HG02938 (cell line): ENCODE measurements around the gene DUS4L.

Source experiments
- ATAC-seq: cut with Tn5 transposase; IDR thresholded peaks from one replicate; pipeline ENCODE4 v1.9.1; 2021; ENCODE audit warnings: mild to moderate bottlenecking, moderate library complexity; ENCODE audit not compliant: unreplicated experiment

Gene DUS4L

DNA sequence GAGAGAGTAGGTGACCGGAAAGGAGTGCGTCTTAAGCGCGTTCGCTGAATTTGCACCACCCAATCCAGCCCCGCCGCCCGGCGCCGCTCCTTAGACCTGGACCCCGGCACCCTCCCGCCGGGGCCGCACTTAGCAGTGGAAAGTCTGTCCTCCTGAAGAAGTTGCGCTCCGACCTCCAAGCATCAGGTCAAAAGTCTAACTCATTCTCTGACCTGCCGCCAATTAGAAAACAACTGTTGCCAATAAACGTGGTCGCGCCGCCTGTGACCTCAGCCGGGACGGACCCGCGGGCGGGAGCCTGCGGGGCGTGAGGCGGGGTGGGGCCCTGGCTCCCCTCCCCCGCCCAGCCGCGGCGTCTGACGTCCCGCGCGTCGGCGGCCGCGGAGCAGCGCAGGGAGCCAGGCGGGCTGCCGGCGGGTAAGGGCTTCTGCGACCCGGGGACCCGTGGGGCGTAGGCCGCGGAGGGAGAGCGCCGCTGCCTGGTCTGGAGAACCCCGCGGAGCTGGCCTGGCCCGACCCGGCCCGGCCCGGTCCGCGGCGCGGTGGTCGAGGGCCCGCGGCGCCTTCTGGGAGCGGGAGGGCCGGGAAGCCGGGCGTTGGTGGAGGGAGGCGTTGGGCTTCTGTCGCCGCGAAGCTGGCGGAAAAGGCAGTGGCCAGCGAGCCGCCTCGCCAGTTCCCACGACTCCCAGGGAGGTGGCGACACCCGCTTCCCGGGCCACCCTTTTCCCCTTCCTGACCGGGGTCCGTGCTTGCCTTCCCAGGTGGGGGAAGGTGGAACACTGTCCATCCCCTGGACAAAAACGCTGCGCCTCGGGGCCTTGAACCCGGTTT, 16.3 kb downstream of the DUS4L start, which contains the start of gene BCAP29:
Gene BCAP29, plus strand, starts transcription at position 362 of the 831 bp plus-strand sequence. CDS start 527 bp downstream, outside the sequence.
- ATAC-seq: peak; percentile 88

GRCh38 chr7:107580716-107581383, 17.1 kb downstream of the DUS4L start:
- ATAC-seq: no peak

DNA sequence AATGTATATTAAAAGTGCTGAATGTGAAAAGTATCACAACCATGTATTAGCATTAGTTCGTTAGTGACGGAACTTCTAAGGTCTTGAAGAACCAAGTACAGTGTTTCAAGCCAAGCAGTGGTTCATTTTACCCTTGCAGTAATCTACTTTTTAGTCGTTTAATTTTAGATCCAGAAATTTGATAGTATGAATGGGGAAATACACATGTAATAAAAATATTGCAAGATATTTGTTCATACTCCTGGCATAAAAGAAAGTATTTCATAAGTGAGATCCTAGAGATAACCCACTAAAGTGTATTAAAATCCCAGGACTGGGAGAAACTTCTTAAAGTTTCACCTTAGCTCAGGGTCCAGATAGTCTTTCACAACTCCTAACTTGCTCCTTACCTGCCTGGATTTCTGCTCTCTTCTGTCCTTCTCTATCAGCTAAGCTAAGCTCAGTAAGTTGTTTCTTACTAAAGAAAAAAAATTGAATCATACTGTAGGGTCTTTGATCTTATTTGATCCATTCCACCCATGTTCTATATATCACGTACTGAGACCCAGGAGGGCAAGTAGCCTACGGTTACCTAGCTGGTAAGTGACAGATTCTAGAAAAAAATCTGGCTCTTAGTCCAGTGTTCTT, 17.7 kb downstream of the DUS4L start:
- ATAC-seq: no peak

DNA sequence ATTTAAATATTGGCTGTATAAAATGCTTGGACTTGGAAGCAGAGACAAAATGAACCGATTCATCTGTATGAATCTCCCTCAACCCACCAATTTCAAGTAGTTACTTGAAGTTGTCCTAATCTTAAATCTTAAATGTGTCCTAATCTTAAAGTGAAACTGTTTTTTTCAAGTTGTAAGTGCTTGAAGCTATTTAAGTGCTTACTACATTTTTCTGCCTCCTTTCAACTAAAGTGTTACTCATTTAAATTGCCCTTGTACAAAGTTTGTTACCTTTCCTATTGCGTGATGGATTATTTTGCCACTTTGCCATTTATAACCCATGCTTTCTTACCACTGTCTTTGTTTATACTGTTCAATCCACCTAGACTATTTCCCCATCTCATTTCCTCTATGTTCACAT, 19.1 kb downstream of the DUS4L start:
- no peak for ATAC-seq

- no peak for ATAC-seq
These were observed 20.9 kb downstream of the DUS4L start for GRCh38 chr7:107584716-107585115.

GRCh38 chr7:107588529-107589130, 24.9 kb downstream of the DUS4L start:
- no peak for ATAC-seq

DNA sequence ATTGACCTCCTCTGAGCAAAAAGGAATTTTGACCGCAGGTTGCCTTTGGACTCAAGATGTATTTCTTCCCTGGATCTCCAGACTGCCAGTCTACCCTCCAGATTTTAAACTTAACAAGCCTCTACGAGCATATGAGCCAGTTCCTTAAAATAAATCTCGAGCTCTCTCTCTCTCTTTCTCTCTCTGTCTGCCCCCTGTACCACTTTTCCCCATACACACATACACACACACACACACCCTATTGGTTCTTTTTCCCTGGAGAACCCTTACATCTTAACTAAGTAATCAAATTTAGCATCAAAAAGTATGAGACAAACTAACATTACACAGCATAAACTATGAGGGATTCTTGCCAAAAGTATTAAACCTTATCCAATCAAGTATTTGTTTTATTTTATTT, 27.6 kb downstream of the DUS4L start:
- no peak for ATAC-seq

DNA sequence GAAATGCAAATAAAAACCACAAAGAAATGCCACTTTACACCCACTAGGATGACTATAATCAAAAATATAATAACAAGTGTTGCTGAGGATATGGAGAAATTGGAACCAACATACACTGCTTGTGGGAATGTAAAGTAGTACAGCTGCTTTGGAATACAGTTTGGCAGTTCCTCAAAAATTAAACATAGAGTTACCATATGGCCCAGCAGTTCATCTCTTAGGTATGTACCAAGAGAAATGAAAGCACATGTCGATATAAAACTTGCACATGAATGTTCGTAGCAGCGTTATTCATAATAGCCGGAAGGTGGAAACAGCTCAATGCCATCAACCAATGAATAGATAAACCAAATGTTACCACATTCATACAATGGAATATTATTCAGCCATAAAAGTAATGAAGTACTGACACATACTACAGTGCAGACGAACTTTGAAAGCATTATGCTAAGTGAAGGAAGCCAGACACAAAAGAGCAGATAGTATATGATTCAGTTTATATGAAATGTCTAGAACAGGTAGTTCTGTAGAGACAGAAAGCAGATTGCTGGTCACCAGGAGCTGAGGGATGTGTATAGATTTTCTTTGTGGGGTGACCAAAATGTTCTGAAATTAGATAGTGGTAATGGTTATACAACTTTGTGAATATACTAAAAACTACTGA, 28.7 kb downstream of the DUS4L start:
- ATAC-seq: no peak

- ATAC-seq: no peak
These were observed 29.2 kb downstream of the DUS4L start for GRCh38 chr7:107593025-107593410.

DNA sequence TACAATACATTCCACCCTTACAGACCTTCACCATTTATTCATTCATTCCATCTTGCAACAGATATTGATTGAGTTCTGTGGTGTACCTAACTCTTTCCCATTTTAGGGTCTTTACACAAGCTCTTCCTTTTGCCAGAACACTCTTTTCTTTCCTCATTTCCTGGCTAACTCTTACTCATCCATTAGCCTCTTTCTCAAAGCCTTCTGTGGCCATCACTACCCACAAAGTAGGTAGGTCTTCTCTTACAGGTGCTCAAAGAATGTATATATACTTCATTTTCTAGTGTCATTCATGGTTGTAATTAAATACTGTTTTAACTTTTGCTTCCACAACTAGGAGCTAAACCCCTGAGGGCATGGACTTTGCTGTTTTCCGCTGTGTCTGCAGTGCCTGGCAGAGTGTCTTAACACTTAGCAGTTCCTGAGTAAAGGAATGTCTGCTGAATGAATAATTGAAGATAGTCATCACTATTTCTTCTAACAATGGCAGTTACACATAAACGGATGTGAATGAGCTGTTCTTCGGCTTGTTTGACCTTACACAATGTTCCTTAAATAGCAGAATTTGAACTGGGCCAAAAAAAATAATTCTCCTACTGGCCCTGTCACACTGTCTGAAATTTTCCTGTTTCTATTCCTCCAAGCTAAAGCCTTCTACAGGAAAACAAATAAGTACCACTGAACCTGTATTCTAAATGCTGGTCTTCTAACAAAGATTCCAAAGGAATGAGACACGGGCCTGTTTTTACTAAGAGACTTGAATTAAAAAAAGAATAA, 31.4 kb downstream of the DUS4L start:
- ATAC-seq: no peak

- ATAC-seq: no peak
These were observed 33.3 kb downstream of the DUS4L start for GRCh38 chr7:107596881-107597581.

- ATAC-seq: no peak
These were observed 33.8 kb downstream of the DUS4L start for GRCh38 chr7:107597582-107597916.

DNA sequence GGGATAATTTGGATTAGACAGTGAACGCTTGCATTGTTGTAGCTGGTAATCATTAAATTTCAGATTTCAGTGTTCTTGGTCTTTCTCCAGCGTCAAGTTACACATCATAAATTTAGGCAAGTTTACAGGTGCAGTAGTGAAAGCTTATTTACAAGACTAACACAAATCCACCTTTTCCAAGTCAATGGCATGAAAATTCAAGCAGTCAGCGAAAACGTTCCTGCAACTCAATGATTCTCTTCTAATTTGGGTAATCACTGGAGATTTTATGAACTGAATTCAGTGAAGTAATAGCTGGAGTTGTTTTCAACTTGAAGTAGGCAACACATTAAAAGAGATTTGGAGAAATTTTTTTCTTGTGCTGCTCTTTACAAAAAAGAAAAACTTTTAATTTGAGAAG, 34.2 kb downstream of the DUS4L start:
- no peak for ATAC-seq

GRCh38 chr7:107599262-107599661, 35.5 kb downstream of the DUS4L start:
- ATAC-seq: no peak

GRCh38 chr7:107600816-107601215, 37.0 kb downstream of the DUS4L start:
- no peak for ATAC-seq

- ATAC-seq: no peak
These were observed 41.5 kb downstream of the DUS4L start for GRCh38 chr7:107605218-107605815.

DNA sequence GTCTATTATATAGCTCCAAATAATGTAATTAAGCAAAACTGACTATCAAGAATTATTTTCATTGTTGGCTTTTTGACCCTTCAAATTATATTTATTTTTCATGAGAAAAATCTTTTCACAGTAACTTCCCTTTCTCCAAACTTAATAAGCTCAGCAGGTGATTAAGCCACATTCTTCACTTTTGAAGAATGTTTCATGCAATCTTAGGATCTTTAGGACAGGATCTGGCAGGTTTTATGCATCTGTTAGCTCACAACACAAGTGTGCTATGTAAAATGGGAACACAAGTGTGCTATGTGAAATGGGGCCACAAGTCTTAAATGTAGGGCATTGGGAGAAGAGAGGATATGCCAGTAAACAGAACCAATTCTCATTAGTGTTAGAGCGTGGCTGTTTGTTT, 42.5 kb downstream of the DUS4L start:
- ATAC-seq: no peak

DNA sequence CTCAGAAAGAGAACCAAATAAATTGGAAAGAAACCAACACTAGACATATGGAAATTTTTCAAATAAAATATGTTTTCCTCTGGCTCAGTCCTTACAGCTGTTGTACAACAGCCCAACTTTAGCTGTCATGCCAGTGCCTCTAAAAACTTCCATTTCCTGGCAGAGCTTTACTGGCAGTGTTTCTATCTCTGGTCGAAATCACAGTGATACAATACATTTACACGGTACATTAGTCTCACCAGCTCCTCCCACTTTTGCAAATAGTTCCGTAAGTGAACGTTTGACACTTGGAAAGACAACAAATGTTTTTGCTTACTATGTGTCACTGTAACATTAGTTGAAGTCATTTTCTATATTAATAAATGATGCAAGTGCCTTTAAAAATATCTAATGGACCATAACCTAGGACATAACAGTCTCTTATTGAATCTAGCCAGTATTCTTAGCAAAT, 46.1 kb downstream of the DUS4L start:
- ATAC-seq: no peak

GRCh38 chr7:107610323-107610722, 46.6 kb downstream of the DUS4L start:
- no peak for ATAC-seq
